ENCODE measurements around the gene ERAS.
"Not testable (repeated sequence)": the region's sequence is repeated elsewhere in the genome, so short reads cannot be mapped to it uniquely, and the experiment has no call there.

The ERAS gene

GRCh38 chrX:48798318-48798717, 28.0 kb upstream of the ERAS start:
- DNase-seq, result no peak

- DNase-seq, result no peak
Observed at GRCh38 chrX:48800574-48801279, 25.6 kb upstream of the ERAS start.

GRCh38 chrX:48801280-48802088, 24.8 kb upstream of the ERAS start, which contains the start of gene HDAC6:
TSS of gene HDAC6 (plus strand) at chrX:48802067. CDS start at chrX:48802693, 626 bp downstream.
- peak; percentile 99 for DNase-seq

GRCh38 chrX:48802089-48802904, 24.0 kb upstream of the ERAS start:
- peak; percentile 90 for DNase-seq

GRCh38 chrX:48802905-48803200, 23.5 kb upstream of the ERAS start:
- no peak for DNase-seq

GRCh38 chrX:48806081-48806480, 20.2 kb upstream of the ERAS start:
- DNase-seq, result no peak

GRCh38 chrX:48813644-48814043, 12.7 kb upstream of the ERAS start:
- no peak for DNase-seq

GRCh38 chrX:48814722-48815121, 11.6 kb upstream of the ERAS start:
- DNase-seq, result no peak

- DNase-seq, result no peak
Observed at GRCh38 chrX:48815266-48815665, 11.0 kb upstream of the ERAS start.

GRCh38 chrX:48816014-48816810, 10.1 kb upstream of the ERAS start:
- no peak for DNase-seq

- no peak for DNase-seq
Observed at GRCh38 chrX:48818098-48818497, 8.2 kb upstream of the ERAS start.

GRCh38 chrX:48818866-48819265, 7.4 kb upstream of the ERAS start:
- no peak for DNase-seq

- not testable (repeated sequence) for DNase-seq
Observed at GRCh38 chrX:48819394-48819793, 6.9 kb upstream of the ERAS start.

- DNase-seq, result no peak
Observed at GRCh38 chrX:48823053-48823452, 3.3 kb upstream of the ERAS start.

GRCh38 chrX:48824066-48824465, 2.2 kb upstream of the ERAS start:
- DNase-seq, result no peak

- no peak for DNase-seq
Observed at GRCh38 chrX:48826876-48827653, 752 bp downstream of the ERAS start.

- DNase-seq, result no peak
Observed at GRCh38 chrX:48827654-48827968, 1.3 kb downstream of the ERAS start.

GRCh38 chrX:48829016-48829735, 2.9 kb downstream of the ERAS start:
- no peak for DNase-seq

- DNase-seq, result no peak
Observed at GRCh38 chrX:48831136-48831908, 5.0 kb downstream of the ERAS start.

GRCh38 chrX:48831909-48832291, 5.6 kb downstream of the ERAS start:
- no peak for DNase-seq
